ENCODE data around the gene NEK8.
A peak's percentile ranks its signal among the peaks of the same experiment; 100 is the strongest.
"Not testable (repeated sequence)": the region's sequence is repeated elsewhere in the genome, so short reads cannot be mapped to it uniquely, and the experiment has no call there.

Gene NEK8

DNA sequence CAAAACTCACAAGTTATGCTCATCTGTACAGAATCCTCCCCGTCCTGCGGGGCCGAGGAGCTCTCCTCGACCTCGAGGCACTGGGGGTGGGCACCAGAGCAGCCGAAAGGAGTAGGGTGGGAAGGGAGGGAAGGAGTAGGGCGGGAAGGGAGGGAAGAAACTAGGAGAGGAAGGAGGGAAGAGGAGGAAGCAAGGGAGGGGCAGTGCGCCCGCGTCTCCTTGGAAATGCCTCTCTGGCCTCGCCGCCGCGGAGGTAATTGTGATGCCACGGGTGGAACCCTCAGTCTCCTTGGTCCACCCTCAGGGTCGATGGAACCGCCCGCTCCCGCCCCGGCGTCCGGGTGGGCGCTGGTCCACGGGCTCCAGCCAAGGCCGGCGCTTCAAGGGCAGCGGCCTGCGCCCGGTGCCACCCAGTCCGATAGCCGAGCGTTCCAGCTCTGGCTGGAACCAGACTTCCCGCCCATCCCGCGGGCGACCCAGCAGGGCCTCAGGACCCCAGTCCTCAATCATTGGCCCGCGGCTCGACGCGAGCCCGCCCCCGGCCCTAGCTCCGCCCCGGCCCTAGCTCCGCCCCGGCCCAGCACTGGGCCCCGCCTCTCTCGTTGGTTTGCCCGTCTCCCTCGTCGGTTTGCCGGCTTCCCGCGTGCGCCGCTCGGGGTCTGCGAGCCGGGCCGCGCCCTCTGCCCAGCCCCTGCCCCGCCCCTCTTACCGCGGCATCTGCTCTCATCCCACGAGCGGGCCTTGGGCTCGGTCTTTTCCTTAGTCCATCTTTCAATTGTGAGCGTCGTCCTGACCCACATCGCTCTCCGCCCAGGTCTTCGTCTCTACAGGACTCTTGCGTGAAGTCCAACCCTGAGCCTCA, 17.5 kb upstream of the NEK8 start:
- DNase-seq = peak in 13 of 14 donors; percentile 45 to 88 (median 81)

- DNase-seq = no peak
Measured at GRCh38 chr17:28711723-28712031, 16.9 kb upstream of the NEK8 start, which contains the start of gene PROCA1. Gene PROCA1, minus strand, starts transcription at chr17:28711888. Its CDS starts 228 bp downstream, at chr17:28711660.

DNA sequence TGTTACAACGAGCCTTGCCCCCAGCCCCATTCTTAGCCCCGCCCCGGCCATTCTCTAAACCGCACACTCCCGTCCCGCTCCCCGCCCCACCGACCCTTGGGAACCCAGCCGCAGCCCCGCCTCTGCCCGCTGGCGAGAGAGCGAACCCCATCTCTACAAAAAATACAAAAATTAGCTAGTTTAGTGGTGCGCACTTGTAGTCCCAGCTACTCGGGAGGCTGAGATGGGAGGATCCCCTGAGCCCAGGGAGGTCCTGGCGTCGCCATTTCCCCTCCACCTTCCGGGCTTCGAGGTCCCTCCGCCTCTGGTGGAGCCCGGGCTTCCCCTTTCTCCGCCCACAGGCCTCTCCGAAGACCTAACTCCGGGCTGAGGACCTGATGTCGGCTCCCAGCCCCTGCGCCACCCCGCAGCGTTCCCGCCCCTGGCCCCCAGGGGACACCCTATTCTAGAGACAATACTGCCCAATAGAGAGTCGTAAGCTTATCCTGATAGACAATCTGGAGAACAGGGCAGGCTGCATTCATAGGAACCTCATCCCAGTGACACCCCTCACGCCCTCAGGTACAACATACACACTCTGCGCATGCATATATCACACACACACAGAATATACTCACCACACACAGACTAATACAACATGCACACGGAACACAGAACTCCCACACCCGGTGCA, 16.4 kb upstream of the NEK8 start:
- peak in 1 of 14 donors; percentile 33 for DNase-seq

GRCh38 chr17:28712705-28713415, 15.7 kb upstream of the NEK8 start:
- DNase-seq = no peak

GRCh38 chr17:28714281-28714680, 14.3 kb upstream of the NEK8 start:
- no peak for DNase-seq

DNA sequence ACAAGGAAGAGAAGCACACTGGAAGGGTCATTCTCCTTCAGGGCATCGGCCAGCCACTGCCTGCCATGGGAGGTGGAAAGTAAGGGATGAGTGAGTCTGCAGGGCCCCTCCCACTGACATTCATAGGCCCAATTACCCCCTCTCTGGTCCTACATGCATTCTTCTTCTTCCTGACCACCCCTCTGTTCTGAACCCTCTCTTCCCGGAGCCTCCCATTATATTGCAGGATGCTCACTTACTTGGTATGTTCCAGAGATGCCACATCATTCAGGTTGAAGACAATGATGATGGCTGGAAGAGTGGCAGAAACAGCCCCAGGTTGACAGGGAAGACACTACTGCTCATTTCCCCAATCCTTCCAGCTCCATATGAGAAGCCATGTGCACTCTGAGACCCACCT, 13.4 kb upstream of the NEK8 start:
- no peak for DNase-seq

GRCh38 chr17:28716740-28717577, 11.6 kb upstream of the NEK8 start:
- DNase-seq = no peak

DNA sequence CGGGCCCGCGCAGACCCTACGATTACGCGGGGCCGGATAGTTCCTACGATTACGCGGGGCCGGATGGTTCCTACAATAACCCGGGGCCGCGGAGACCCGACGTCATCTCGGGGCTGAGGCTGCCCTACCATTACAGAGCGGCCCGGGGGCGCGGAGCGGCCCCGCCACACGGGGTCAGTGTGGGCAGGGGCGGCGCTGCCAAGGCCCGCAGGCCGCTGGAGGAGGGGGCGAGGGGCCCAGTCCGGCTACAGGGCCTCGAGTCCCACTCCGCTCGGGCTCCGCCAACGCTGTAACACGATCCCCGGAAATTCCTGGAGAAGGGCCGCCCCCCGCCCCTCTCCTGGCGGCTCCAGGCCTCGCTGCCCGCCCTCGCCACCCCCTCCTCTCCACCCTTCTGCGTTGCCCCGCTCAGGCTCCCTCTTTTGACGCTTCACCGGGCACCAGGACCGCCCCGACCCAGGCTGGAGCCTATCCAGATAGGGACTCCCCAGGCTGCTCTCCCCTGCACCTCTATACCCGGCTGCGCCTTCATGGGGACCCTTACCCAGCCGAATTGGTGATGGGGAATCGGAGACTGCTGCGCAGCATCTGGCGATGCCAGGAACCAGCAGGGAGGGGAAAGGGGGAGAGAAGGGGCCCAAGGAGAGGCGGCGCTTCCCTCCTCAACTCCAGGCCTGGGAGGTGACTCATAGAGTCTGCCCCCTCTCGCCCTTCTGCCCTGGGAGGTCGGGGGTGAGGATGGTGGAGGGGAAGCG, 10.8 kb upstream of the NEK8 start, which contains the start of gene RAB34:
Gene RAB34, minus strand, starts transcription at position 291 of the 755 bp plus-strand sequence. CDS start 602 bp downstream, outside the sequence.
- DNase-seq = peak in 10 of 14 donors; percentile 15 to 86 (median 52)

- DNase-seq = no peak
Measured at GRCh38 chr17:28718333-28719020, 10.1 kb upstream of the NEK8 start.

DNA sequence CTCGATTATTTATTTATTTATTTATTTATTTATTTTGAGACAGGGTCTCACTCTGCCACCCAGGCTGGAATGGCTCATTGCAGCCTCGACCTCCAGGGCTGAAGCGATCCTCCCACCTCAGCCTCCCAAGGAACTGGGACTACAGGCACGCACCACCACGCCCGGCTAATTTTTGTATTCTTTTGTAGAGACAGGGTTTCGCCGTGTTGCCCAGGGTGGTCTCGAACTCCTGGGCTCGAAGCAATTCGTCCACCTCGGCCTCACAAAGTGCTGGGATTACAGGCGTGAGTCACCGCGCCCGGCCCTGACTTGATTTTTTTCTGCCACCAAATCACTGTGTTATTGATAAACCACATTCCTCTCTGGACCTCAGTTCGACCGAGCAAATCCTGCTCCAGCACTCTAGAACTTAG, 9.6 kb upstream of the NEK8 start:
- DNase-seq = no peak

- DNase-seq = peak in 1 of 14 donors; percentile 7
Measured at GRCh38 chr17:28720247-28720996, 8.2 kb upstream of the NEK8 start.

- not testable (repeated sequence) for DNase-seq
Measured at GRCh38 chr17:28720997-28721329, 7.6 kb upstream of the NEK8 start.

GRCh38 chr17:28722417-28723158, 6.0 kb upstream of the NEK8 start:
- DNase-seq = no peak

DNA sequence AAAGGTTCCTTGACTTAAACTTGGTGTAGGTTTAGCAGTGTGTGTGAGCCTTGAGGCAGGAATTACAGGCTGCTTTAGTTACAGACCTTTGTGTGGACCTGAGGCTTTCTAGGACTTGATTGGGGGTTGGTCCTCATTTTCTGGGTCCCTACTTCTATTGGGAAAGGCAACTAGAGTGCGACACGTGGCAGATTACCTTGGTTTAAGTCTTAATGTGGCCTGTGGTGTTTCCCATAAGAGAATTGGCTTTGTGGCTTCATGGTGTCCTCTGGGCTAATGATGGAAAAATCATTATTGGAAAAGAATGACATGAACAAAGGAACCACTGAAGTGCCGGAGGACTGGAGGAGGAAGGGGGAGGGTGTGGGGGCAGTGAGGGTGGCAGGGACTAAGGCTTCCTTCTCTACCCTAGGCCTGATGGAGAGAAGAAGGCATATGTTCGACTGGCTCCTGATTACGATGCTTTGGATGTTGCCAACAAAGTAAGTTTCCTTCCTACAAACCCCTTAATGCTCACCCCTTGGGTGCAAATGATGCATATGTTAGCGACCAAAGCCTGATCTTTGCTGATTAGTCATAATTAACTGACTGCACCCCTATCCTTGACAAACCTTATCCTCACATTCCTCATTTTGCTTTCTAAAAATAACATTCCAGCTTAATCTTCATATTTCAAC, 5.3 kb upstream of the NEK8 start:
- DNase-seq = no peak

DNA sequence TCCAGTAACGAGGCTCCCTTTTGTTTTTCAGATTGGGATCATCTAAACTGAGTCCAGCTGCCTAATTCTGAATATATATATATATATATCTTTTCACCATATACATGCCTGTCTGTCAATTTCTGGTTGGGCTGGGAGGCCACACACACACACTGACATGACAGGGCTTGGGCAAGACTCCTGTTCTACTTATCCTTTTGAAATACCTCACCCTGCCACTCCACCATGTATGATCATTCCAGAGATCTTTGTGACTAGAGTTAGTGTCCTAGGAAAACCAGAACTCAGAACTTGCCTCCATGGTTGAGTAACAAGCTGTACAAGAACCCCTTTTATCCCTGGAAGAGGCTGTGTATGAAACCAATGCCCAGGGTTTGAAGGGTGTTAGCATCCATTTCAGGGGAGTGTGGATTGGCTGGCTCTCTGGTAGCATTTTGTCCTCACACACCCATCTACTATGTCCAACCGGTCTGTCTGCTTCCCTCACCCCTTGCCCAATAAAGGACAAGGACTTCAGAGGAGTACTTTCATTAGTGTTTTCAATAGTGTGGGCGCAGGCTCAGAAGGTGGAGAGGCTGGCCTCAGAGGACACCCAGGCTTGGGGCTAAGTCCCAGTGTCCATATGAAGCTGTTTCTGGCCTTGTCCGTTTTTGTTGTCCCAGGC, 4.6 kb upstream of the NEK8 start:
- DNase-seq = not testable (repeated sequence)

GRCh38 chr17:28724500-28725165, 4.0 kb upstream of the NEK8 start:
- no peak for DNase-seq

GRCh38 chr17:28725166-28725659, 3.4 kb upstream of the NEK8 start:
- peak in 1 of 14 donors; percentile 20 for DNase-seq
